Right lung (tissue), 5 donors: ENCODE data around the gene SDK2. TPM values are rescaled to one million over a fixed set of nuclear protein-coding genes. Genes with fewer than 3 reads are reported as not detected.

Experiments
- DNase-seq, 2 donors: peaks; one replicate each; pipeline ENCODE4 v3.0.0-alpha.2; 2013
- polyA plus RNA-seq, 5 donors: library from polyadenylated mRNA; unstranded; fragments of 120-200 nt; gene quantifications; one replicate each; pipeline versions ENCODE4 v1.2.1 to v1.2.3, GENCODE V29; 2013; ENCODE audit warnings: inconsistent platforms in 1 of 5, low replicate concordance in 1 of 5; ENCODE audit not compliant: insufficient read length in 5 of 5, insufficient read depth in 1 of 5

SDK2 gene
- polyA plus RNA-seq, 5 donors = 4.7 to 12.0 (median 5.4) TPM

GRCh38 chr17:73536700-73537605, 107.3 kb downstream of the SDK2 start:
- no peak for DNase-seq

DNA sequence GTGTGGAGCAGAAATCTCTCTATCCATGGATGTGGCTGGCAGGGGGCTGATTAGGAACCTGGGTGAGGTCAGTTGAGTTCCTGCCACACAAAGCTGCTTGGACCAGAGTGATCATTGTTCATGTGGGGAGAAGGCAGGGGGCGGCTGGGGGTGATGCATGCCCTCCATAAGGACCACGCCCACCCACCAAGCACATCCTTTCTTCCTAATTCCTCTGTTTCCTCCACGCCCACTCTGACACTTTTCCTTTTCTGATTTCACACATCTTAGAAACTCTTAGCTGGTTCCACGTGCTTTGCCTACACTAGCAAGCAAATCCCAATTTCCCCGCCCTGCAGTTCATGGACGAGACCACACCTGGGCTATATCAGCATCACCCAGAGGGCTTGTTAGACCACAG, 108.5 kb downstream of the SDK2 start:
- no peak for DNase-seq

- DNase-seq = no peak
Measured at GRCh38 chr17:73534209-73534909, 109.9 kb downstream of the SDK2 start.

GRCh38 chr17:73533781-73534180, 110.5 kb downstream of the SDK2 start:
- DNase-seq = no peak

GRCh38 chr17:73533127-73533526, 111.1 kb downstream of the SDK2 start:
- no peak for DNase-seq

DNA sequence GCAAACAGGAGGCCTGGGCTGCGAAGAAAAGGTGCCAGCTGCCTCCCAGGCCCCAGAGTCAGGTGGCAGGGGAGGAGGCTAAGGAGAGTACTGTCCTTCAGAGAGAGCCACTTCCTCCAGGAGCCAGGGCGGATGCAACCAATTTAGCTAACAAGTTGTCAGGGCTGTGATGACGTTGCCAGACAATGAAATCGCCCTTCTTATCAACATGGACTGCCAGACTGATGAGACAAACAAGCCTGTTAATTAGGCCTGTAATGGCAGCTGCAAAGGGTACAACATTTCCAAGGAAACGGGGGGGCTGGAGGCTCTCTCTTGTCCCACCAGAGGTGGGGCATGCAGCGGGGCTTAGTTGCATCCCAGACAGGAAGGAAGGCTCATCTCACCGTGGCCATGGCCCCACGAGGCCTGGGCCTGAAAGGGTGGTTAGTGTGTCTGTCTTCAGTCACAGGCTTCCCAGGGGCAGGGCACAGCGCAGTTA, 111.8 kb downstream of the SDK2 start:
- no peak for DNase-seq

DNA sequence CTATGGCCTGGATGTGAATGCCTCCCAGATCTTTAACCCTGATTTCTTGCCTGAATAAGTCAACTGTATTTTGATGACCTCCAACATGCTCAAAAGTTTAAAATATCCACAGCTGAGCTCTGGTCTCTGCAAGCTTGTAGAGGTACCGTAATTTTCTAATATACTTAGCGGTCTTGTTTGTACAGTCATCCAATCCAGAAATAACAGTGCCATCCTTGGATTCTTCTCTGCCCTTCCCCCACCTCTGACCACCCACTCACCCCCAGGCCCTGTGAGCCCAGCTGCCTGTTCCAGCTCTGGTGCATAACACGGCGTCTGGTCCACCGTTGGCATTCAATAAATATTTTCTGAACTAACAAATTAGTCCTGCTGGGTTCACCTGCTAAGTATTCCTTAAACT, 113.1 kb downstream of the SDK2 start:
- DNase-seq = no peak

- no peak for DNase-seq
Measured at GRCh38 chr17:73528679-73529078, 115.6 kb downstream of the SDK2 start.

DNA sequence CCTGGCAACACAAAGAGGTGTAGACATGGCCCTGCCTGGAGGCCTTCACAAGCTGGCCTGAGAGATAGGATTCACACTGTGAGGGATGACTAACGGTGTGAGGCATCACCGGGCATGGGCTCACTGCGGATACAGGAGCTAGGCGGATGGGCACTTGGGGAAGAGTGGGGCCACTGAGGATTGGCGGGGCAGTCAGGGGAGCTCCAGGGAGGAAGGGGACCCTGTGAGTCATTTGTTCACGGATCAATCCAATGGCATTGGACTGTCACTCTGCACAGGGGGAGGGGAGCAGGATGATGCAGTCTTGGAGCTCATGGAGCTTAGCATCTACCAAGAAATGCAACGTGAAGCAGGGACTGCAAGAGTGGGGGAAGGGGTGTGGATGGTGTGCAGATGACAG, 117.3 kb downstream of the SDK2 start:
- no peak for DNase-seq

- no peak for DNase-seq
Measured at GRCh38 chr17:73524941-73525679, 119.1 kb downstream of the SDK2 start.

DNA sequence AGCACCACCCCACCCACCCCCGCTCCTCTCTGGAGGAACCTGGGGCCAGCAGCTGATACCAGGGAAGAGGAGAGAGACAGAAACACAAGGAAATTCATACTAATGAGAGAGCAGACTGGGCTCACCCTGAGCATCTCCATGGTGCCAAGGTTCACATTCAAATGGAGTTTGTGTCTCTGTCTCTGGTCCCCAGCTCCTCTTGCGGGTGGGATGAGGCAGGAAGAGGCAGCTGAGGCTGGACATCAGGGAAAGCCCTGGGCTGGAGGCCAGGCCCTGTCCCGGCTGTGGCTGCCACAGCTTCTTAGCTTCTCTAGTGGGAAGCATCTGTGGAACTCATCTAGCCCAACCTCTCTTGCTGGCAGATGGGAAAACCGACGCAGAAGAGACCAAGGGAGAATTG, 121.5 kb downstream of the SDK2 start:
- DNase-seq = no peak

GRCh38 chr17:73522107-73522506, 122.1 kb downstream of the SDK2 start:
- no peak for DNase-seq

DNA sequence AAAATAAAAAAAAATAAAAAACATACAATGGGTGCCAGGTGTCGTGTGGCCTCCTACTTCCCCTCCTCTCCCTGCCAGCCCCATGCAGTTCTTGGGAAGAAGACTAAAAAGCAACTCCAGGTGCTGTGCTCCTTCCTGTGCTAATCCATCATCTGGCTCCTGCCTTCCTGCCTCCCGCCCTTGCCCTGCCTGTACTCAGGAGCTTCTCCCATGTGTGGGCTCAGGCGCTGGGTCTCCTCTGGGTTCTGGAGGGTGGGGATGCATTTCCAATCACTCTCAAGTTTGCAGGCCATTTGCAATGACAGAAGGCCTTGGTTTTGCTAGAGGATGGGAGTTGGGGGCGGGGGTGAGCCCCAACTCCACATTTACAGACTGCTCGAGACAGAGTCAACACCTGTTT, 122.9 kb downstream of the SDK2 start:
- DNase-seq = no peak

DNA sequence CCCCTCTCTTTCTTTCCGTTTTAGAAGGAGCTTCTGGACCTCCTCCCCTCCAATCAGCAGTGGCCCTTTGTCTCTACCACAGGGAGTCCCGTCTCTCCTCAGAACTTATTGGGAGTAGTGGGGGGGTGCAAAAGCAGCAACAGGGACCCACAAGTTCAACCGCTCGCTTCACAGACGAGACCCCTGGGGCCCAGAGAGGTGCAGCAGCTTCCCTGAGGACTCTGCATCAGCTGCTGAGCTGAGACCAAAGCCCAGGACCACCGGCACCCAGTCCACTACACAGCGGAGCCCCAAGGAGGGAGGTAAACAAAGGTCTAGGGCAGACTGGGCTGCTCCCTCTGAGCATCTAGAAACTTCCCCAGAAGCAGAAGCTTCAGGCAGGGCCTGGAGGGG, 123.9 kb downstream of the SDK2 start:
- no peak for DNase-seq

- DNase-seq = no peak
Measured at GRCh38 chr17:73519714-73520368, 124.4 kb downstream of the SDK2 start.

- DNase-seq = no peak
Measured at GRCh38 chr17:73519011-73519410, 125.2 kb downstream of the SDK2 start.

- DNase-seq = no peak
Measured at GRCh38 chr17:73516431-73516830, 127.8 kb downstream of the SDK2 start.

- DNase-seq = no peak
Measured at GRCh38 chr17:73514146-73514863, 129.9 kb downstream of the SDK2 start.

DNA sequence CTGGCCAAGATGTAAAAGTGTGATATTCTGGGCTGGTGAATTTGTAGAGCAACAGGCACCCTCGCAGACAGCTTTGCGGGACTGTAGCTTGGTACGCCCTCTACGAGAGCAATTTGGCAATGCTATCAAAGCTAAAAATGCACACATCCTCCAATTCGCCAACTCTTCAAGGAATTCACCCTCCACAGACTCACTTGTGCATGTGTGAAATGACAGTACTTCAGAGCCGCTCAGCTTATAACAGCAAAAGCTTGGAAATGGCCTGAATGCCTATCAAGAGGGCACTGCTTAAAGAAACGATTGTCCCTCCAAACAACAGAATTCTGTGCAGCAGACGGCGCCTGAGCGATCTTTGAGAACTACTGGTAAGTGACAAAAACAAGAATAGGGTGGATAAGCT, 130.8 kb downstream of the SDK2 start:
- no peak for DNase-seq

GRCh38 chr17:73511719-73512115, 132.5 kb downstream of the SDK2 start:
- no peak for DNase-seq
